ENCODE measurements around the gene ARHGAP18. TPM values are rescaled to one million over a fixed set of nuclear protein-coding genes. Genes with fewer than 3 reads are reported as not detected.

The ARHGAP18 gene
- total RNA-seq, 6 experiments from 2014 or later = 70.8 to 81.2 (median 76.0) TPM

- Mint-ChIP-seq H3K4me3 (no peak overlapping the region), H3K4me1 (ENCODE audit: low read depth) (peaks cover 7% of the 10 kb centered on the region), H3K27ac (no peak overlapping the region), H3K27me3 (ENCODE audit: insufficient read depth) (no peaks in the 10 kb centered on the region), H3K36me3 (ENCODE audit: low read depth) (no peaks in the 10 kb centered on the region), H3K9me3 (no peaks in the 10 kb centered on the region)
- no peak for TF ChIP-seq CTCF (IDR thresholded peaks at IDR 0.05)
- DNase-seq = no peak
These were observed 15.4 kb upstream of the ARHGAP18 start for GRCh38 chr6:129725341-129725740.

DNA sequence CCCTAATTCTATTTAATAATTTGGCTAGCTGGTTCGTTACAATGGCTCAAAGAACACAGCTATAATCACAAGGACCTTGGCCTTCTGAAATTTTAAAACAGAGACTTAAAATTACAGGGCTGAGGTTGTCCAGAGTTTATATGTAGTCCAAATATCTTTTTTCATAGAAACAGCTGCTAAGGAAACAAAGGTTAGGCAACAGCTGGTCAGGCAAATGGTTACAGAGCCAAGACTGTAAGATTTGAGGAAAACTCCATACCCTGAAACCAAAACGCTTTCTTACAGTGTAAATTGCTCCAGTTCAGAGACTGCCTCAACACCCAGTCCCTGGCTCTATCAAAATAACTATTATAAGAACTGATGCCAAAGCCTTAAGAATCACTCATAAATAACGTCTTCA is 9.7 kb upstream of the ARHGAP18 start:
- no peaks in the 10 kb centered on the region for H3K9me3 Mint-ChIP-seq
- no peak overlapping the region for H3K27ac Mint-ChIP-seq
- no peak for DNase-seq
- no peaks in the 10 kb centered on the region for H3K27me3 Mint-ChIP-seq (ENCODE audit: insufficient read depth)
- peaks cover 11% of the 10 kb centered on the region for H3K4me1 Mint-ChIP-seq (ENCODE audit: low read depth)
- no peak for TF ChIP-seq CTCF (IDR thresholded peaks at IDR 0.05)
- H3K4me3 Mint-ChIP-seq = no peak overlapping the region
- no peaks in the 10 kb centered on the region for H3K36me3 Mint-ChIP-seq (ENCODE audit: low read depth)

DNA sequence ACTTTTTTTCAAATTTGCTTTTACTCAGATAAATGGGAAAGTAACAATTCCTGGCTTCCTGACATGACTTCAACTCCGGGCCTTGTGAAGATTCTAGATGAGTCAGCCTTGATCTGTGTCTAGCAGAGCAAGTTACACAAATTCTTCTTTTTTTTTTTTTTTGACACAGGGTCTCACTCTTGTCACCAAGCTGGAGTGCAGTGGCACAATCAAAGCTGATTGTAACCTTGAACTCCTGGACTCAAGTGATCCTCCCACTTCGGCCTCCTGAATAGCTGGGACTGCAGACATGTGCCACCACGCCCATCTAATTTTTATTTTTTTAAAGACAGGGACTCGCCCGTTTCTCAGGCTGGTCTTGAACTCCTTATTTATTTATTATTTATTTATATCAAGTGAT is 7.3 kb upstream of the ARHGAP18 start:
- Mint-ChIP-seq H3K27me3 (ENCODE audit: insufficient read depth) (no peaks in the 10 kb centered on the region), H3K9me3 (no peaks in the 10 kb centered on the region), H3K36me3 (ENCODE audit: low read depth) (no peaks in the 10 kb centered on the region), H3K27ac (peak overlapping the region; percentile 25; the same call in 1 of the 2 replicates), H3K4me1 (ENCODE audit: low read depth) (peaks cover 16% of the 10 kb centered on the region), H3K4me3 (peak overlapping the region; percentile 22)
- peak; percentile 56 for DNase-seq
- no peak for TF ChIP-seq CTCF (IDR thresholded peaks at IDR 0.05)

GRCh38 chr6:129713806-129714333 is 3.9 kb upstream of the ARHGAP18 start:
- DNase-seq = no peak
- TF ChIP-seq CTCF (IDR thresholded peaks at IDR 0.05) = no peak
- Mint-ChIP-seq H3K4me3 (no peak overlapping the region), H3K9me3 (no peaks in the 10 kb centered on the region), H3K27me3 (ENCODE audit: insufficient read depth) (no peaks in the 10 kb centered on the region), H3K27ac (no peak overlapping the region), H3K4me1 (ENCODE audit: low read depth) (peaks cover 35% of the 10 kb centered on the region), H3K36me3 (ENCODE audit: low read depth) (peaks cover 9% of the 10 kb centered on the region)

DNA sequence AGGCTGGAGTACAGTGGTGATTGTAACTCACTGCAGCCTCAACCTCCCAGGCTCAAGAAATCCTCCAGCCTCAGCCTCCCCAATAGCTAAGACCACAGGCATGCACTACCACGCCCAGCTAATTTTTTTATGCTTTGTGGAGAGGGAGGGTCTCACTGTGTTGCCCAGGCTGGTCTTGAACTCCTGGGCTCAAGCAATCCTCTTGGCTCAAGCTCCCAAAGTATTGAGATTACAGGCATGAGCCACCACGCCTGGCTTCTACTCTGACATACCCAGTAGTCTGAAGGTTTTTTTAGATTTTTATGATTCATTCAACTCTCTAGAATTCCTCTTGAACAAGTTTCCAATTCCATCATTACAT is 1.3 kb upstream of the ARHGAP18 start:
- no peaks in the 10 kb centered on the region for H3K9me3 Mint-ChIP-seq
- no peak for TF ChIP-seq CTCF (IDR thresholded peaks at IDR 0.05)
- peaks cover 27% of the 10 kb centered on the region for H3K36me3 Mint-ChIP-seq (ENCODE audit: low read depth)
- peak overlapping the region; percentile 99 for H3K4me3 Mint-ChIP-seq
- peaks cover 3% of the 10 kb centered on the region; the same call in 1 of the 2 replicates for H3K27me3 Mint-ChIP-seq (ENCODE audit: insufficient read depth)
- peaks cover 36% of the 10 kb centered on the region for H3K4me1 Mint-ChIP-seq (ENCODE audit: low read depth)
- H3K27ac Mint-ChIP-seq = peak overlapping the region; percentile 95
- DNase-seq = no peak
